GM18519 (cell line): Measurements from ENCODE around the gene CUL9.

Experiments
- ATAC-seq: cut with Tn5 transposase; IDR thresholded peaks from one replicate; pipeline ENCODE4 v1.9.1; 2021; ENCODE audit warnings: mild to moderate bottlenecking, moderate library complexity; ENCODE audit not compliant: unreplicated experiment, low FRiP score

The CUL9 gene

DNA sequence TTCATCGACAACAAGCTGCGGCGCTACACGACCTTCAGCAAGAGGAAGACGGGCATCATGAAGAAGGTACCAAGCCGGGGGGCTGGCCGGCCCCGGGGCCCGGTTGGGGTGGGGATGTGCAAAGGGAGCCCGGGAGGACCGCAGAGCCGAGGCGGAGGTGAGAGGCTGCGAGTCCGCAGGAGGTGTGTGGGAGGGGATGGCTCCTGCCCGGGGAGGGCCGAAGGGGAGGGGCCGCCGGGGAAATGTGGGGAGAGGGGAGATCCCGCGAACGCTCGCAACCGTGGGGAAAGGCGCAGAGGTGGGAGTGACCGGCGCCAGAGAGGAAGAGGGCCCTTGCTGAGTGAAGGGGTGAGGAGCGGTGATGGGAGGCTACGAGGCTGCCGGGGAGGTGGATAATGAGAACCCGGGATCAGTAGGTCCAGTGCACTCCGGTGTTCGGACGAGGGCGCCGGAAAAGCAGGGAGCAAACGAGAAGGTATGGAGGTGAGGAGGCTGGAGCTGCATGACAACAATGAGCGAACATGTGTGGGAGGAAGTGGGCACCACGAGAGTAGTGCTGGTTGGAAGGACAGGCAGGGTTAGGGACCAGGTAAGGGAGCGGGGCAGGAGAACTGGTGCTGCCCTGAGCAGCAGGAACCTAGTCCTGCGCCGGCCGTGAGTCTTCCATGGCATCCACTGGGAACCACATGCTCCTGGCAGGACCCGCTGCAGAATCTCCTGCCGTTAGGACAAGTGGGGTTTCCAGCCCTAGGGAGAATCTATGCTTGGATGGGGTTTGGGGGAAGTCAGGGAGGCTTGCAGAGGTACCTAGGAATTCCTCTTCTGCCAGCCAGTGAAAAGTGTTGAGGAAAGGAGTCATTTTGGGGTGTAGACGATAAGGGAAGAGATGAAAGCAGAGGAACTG lies 9.6 kb upstream of the CUL9 start:
- ATAC-seq, result no peak

DNA sequence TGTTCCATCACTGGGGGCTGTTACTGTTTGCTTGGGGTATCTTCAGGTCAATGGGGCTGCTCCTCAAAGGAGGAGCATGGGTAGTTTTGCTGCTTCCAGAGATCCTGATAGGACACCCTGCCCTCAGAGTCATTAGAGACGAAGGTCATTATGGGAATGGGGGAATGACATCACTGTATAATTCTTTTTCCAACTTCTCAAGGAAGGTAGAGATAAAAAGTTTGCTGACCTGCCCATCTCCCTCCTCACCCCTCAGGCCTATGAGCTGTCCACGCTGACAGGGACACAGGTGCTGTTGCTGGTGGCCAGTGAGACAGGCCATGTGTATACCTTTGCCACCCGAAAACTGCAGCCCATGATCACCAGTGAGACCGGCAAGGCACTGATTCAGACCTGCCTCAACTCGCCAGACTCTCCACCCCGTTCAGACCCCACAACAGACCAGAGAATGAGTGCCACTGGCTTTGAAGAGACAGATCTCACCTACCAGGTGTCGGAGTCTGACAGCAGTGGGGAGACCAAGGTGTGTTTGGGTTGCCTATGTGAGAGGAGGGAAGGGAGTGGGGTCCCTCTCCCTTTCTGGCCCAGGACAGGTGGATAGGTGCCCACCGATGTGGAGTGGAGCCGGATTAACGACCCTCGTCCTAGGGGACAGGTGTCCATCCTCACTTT lies 8.3 kb upstream of the CUL9 start:
- ATAC-seq, result no peak

DNA sequence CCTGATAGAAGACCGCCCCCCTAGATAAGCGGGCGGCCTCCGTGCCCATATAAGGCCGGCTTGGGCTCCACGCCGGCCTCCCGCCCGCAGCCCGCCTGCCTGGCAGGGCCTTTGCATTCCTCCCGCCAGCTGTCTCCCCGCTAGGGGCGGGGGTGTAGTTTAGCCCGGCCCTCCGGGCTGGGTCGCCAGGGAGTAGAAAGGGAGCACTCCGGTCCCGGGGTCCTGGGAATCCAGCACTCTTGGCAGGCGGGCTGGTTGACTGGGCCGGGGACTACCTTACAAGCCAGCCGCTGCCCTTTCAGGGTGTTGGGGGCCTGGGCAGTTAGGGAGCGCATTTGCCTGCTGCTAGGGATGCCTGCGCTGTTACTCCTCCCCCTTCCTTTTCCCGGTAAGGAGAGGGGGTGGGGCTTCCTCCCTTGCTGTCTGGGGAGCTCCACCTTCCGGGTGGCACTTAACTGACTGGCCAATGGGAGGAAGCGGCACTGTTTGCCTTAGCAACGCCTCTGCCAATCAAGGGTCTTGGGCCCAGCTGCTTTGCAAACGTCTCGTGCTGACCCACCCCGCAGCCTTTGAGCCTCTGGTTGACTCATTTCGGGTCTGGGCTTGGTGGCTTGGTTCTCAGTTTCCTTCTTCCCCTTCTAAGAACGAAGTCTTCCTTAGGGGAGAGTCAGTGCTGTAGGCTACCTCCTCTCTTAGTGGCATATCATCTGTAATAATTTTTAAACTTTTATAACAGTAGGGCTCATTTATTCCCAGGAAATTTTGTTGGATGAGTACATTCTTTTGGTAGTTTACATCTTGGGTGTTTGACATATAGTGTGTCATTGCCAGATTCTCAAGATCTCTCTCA lies 7.5 kb upstream of the CUL9 start:
- peak; percentile 44 for ATAC-seq

DNA sequence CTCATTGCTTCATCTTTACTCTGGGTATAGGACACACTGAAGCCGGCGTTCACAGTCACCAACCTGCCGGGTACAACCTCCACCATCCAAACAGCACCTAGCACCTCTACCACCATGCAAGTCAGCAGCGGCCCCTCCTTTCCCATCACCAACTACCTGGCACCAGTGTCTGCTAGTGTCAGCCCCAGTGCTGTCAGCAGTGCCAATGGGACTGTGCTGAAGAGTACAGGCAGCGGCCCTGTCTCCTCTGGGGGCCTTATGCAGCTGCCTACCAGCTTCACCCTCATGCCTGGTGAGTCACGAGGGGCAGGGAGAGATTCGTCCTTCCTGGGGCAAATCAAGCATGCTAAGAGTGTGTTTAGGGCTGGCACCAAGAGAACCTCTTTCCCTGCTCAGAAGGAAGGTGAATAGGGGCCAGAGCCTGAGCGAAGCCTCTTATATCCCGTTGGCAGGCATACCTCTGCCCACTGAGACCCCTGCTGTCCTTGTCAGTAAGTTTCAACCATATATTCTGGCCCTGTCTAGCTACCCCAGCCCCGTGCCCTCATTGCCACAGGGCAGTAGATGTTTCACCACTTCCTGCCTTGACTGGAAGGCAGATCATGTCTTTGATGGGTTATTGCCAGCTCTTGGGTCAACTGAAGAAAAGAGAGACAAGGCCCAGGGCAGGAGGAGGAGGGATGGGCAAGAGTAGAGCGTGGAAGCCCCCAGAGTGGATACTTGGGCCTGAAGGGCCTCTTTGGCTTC lies 6.1 kb upstream of the CUL9 start:
- no peak for ATAC-seq

DNA sequence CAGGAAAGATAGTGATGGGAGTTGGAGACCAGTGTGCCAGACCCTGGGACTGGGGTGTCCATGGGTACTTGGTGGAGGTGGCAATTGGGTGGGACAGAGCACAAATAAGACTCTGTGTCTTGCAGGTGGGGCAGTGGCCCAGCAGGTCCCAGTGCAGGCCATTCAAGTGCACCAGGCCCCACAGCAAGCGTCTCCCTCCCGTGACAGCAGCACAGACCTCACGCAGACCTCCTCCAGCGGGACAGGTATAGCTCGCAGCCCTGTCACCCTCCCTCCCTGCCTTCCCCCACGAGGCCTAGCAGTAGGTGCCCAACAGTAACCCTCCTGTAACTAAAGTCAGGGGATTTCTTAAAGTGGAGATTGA lies 5.6 kb upstream of the CUL9 start:
- no peak for ATAC-seq

DNA sequence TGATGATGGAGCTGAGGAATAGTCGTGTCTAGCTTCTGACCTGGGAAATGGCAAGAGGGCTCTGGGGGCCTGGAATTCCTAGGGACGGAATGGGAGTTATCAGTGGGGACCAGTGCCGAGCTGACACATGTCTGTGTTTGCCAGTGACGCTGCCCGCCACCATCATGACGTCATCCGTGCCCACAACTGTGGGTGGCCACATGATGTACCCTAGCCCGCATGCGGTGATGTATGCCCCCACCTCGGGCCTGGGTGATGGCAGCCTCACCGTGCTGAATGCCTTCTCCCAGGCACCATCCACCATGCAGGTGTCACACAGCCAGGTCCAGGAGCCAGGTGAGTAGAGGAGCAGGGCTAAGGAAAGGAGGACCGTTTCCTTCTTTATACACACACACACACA lies 3.8 kb upstream of the CUL9 start:
- ATAC-seq, result no peak

DNA sequence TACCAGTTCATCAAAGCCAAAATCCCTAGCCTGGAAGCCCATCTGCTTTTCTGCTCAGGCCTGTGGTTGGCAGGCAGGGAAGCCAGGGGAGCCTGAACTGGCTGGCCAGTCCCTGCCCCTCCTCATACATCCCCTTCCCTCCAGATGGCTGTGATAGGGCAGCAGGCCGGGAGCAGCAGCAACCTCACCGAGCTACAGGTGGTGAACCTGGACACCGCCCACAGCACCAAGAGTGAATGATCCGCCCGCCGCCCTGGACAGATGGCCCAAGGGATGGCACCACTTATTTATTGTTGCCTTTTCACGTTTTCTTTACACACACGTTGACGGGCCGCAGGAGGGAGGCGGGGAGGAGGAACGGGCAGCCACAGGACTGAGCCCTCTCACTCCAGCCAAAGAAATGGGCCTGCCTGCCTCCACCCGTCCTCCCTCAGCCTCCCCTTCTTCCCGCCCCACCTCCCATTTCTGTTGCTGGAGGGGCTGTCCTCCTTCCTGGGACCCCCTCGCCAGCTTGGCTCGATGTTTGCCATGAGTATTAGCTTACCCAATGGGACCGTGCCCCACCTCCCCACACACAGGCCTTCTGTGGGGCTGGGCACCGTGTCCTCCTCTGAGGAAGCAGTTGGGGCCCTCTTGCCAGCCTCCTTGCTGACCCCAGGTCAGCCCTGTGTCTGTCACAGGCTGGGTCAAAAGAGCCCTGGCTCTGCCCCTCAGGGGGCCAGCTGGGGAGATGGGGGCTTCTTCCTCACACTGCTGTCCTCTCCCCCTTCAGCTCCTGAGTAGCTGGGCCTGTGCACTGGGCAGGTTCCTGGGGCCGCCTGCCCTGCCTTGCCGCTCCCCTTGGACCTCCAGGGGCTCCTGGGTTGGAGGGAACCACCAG lies 2.8 kb upstream of the CUL9 start:
- no peak for ATAC-seq

DNA sequence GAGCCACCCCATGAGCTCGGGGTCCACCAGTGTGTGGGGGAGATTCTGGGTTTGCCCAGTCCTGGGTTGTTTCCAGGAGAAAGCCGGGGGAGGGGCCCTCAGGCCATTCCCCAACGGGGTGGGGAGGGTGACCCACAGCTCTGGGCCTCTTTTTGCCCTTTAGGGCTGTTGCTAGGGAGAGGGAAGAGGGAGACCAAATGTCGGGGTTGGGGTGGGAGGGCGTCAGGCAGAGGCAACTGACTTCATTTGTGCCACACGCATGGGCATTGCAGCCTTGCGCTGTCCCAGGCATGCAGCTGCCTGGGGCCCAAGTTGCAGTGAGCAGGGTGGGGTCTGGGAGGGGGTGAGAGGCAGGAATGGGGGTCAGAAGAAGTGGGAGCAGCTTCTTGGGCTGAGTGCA lies 1.9 kb upstream of the CUL9 start:
- no peak for ATAC-seq

DNA sequence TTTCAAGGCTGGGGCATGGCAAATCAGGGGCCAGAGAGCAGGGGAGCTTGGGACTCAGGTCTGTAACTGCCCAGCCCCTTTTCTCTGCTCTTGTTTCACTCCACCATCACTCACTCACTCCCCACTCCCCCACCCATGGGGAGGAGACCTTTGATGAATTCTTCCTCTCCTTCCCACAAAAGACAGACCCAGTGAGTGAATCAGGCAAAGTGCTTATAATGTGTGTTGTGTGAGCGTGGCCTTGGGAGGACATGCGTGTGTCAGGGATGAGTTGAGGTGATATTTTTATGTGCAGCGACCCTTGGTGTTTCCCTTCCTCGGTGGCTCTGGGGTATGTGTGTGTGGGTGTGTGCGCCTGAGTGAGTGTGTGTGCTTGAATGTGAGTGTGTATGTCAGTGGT lies 1.0 kb upstream of the CUL9 start:
- no peak for ATAC-seq

DNA sequence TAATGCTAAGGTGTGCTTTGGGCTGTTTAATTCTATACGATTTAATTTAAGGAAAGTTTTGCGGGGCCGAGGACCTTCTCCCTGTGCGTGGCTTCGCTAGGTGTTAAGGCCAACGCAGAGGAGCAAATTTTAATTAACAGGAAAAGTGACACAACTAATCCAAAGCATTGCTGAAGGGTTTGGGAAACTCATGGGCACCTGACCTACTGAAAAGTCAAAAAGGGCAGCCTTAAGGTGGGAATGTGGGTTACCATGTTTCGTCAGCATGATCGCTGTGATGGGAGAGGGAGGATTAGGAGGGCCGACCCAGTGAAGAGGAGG lies 415 bp upstream of the CUL9 start:
- no peak for ATAC-seq

DNA sequence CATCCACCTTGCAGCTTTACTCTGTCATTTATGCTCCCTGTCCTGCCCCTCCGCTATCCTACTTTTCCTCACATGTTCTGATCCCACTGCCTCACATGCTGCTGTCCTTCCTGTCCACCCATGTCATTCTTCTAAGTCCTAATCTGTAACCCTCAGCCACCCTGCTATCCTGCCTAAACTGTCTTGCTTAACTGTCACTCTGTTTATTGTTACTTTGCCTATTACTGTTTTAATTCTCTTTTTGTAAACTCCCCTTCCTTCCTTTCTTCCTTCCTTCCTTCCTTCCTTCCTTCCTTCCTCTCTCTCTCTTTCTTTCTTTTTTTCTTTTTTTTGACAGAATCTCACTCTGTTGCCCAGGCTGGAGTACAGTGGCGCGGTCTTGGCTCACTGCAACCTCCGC lies 1.4 kb downstream of the CUL9 start:
- no peak for ATAC-seq

DNA sequence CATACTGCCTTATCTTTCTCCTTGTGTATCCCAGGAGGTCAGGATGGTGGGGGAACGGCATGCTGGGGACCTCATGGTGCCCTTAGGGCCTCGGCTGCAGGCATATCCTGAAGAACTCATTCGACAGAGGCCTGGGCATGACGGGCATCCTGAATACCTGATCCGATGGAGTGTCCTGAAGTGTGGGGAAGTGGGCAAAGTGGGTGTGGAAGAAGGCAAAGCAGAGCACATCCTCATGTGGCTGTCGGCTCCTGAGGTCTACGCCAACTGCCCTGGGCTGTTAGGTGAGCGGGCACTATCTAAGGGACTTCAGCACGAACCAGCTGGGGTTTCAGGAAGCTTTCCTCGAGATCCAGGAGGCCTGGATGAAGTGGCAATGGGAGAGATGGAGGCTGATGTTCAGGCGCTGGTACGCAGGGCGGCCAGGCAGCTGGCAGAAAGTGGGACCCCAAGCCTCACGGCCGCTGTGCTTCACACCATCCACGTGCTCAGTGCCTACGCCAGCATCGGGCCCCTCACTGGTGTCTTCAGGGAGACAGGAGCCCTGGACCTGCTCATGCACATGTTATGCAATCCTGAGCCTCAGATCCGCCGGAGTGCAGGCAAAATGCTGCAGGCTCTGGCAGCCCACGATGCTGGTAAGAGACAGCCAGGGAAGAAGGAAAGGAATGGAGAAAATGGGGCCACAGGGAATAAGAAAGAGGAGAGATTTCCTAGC lies 2.4 kb downstream of the CUL9 start:
- no peak for ATAC-seq

DNA sequence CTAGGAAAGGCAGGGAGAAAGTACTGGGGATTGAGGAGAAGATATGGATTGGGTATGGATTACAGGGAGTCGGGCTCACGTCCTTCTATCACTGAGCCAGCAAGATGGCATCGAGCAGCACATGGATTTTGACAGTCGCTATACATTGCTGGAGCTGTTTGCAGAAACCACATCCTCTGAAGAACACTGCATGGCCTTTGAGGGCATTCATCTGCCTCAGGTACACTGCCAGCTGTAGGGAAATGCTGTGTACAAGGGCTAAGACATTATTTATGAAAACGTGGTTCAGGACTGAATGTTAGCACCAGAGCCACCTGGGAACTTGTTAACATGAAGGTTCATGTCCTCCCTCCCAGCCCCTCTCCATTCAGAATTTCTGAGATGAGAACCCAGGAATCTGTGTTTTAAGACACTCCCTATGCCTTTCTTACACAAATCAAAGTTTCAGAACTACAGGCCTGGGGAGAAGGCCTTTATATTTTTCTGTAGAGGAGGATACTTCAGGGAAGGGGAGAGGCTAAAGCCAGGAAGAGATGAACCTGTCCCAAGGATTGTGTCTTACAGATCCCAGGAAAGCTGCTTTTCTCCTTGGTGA lies 3.5 kb downstream of the CUL9 start:
- no peak for ATAC-seq

DNA sequence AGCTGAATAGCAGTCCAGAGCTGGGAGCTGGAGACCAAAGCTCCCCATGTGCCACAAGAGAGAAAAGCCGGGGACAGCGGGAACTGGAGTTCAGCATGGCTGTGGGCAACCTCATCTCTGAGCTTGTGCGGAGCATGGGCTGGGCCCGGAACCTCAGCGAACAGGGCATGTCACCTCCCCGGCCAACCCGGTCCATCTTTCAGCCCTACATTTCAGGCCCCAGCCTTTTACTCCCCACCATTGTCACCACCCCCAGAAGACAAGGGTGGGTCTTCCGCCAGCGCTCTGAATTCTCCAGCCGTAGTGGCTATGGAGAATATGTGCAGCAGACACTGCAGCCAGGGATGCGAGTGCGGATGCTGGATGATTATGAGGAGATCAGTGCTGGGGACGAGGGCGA lies 4.0 kb downstream of the CUL9 start:
- ATAC-seq, result no peak

DNA sequence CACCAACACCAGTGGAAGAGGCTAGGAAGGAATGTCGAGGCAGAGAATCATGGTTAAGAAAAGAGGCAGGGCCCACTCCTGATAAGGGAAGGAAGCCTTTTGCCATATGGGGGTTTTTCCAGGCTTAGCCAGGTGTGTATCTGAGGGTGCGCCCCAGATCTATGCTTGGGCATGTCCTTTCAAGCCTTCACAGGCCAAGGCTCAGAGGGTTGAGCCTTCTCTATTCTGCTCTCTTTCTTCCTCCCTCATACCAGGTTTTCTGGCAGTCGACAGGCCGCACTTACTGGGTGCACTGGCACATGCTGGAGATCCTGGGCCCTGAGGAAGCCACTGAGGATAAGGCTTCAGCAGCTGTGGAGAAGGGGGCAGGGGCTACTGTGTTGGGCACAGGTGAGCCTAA lies 4.7 kb downstream of the CUL9 start:
- ATAC-seq, result no peak

DNA sequence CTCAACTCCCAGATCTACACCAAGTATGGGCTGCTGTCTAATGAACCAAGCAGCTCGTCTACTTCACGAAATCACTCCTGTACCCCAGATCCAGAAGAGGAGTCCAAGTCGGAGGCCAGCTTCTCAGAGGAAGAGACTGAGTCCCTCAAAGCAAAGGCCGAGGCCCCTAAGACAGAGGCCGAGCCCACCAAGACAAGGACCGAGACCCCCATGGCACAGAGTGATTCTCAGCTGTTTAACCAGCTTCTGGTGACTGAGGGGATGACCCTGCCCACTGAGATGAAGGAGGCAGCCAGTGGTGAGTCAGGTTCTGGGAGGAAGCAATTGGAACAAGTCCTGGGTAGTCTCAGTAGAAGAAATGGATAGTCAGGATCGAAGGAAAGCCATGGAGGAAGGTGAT lies 5.8 kb downstream of the CUL9 start:
- ATAC-seq, result no peak

DNA sequence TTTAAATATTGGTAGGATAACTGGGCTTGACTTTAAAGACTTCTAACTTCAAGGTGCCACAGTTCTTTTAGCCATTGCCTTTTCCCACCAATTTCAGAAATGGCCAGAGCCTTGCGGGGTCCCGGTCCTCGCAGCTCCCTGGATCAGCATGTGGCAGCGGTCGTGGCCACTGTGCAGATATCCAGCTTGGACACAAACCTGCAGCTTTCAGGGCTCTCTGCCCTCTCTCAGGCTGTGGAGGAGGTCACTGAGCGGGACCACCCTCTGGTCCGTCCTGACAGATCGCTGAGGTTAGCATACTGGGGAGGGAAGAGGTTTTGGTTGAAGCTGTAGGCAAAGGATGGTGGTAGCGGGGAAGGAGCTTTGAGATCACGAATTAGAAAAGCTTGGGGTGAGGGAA lies 6.4 kb downstream of the CUL9 start:
- ATAC-seq, result no peak

DNA sequence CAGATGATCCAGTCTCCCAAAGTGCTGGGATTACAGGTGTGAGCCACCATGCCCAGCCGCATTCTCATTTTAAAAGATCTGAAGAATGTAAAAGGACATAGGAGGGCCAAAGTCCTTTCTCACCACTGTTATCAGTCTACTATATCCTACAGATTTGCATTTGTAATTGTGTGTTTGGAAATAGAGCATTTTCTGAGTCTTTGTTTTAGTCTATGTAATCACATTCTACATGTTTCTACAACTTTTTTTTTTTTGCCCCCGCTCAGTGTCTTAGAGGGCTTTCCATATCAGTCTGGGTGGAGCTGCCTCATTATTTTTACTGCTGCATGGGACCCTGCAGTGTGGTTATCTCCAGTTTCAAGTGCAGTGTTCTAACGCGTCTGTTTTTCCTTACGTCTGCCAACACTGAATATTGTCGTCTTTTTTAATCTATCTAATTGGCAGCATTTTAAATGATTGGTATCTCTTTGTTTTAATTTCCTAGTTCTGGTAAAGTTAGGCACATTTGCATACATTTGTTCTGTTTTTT lies 7.8 kb downstream of the CUL9 start:
- no peak for ATAC-seq

DNA sequence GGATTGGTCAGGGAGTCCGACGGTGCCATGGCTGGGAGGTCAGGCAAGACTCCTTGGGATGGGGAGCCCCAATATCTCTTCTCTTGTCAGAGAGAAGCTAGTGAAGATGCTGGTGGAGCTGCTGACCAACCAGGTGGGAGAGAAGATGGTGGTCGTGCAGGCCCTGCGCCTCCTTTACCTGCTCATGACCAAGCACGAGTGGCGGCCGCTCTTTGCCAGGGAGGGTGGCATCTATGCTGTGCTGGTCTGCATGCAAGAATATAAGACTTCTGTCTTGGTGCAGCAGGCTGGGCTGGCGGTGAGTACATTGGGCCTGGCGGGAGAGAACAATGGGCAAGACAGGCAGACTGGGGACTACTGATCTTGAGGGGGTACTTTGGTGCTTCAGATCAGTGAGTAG lies 10.9 kb downstream of the CUL9 start:
- no peak for ATAC-seq
